ENCODE data around the gene IGSF9B.

Gene IGSF9B

DNA sequence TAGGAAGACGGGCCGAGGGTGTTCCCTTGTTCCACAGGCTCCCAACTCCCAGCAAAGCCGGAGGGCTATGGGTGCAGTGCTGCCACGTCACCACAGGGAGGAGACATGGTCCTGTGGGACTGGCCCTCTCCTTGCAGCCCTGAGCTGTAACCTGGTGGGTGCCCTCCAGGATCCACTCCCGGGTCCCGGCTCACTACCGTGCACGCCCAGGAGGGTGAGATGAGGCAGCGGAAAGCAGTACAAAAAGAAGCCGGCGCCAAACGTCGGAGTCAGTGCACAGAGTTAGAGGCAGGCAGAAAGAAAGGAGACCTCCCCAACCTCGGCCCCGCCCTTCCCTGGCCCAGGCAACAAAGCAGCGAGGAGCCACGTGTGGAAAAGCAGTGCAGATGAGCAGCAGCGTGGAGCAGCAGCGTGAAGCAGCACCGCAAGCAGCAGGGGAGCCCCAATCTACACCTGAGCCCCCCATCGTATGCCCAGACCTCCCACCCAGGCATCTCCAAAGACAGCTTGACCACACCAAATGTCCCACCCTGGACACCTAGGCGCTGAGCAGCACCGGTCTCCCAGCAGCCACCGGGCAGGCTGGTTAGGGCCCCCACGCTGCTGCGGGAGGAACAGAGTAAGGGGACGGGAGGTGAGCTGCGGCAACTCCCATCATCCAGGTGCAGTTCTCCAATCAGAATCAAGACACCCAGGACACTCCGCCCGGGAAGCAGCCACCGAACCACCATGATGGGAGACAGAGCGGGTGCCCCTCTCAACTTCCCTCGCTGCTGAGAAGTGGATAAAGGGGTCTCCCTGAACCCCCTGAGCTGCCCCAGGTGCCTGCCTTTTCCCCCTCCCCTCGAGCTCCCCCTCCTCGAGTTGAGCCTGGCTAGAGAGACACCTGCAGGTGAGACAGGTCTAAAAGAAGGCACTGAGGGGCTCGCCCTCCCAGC, 28.8 kb downstream of the IGSF9B start:
- H3K4me1 ChIP-seq (ENCODE audit: control insufficient read depth, insufficient read depth, low read length, unreplicated experiment) = no peaks in the 10 kb centered on the region
- H3K36me3 ChIP-seq (ENCODE audit: insufficient read depth, low read length) = no peaks in the 10 kb centered on the region
- H3K27ac ChIP-seq (ENCODE audit: low read depth, low read length) = no peak overlapping the region
- no peaks in the 10 kb centered on the region for H3K79me2 ChIP-seq (ENCODE audit: control insufficient read depth, insufficient read depth, low read length, unreplicated experiment)
- H2AFZ ChIP-seq (ENCODE audit: low read length, unreplicated experiment) = peak overlapping the region; percentile 14
- no peaks in the 10 kb centered on the region for H3K27me3 ChIP-seq (ENCODE audit: insufficient read depth, low read length)
- H3K4me3 ChIP-seq (ENCODE audit: low read depth, low read length) = no peak overlapping the region

DNA sequence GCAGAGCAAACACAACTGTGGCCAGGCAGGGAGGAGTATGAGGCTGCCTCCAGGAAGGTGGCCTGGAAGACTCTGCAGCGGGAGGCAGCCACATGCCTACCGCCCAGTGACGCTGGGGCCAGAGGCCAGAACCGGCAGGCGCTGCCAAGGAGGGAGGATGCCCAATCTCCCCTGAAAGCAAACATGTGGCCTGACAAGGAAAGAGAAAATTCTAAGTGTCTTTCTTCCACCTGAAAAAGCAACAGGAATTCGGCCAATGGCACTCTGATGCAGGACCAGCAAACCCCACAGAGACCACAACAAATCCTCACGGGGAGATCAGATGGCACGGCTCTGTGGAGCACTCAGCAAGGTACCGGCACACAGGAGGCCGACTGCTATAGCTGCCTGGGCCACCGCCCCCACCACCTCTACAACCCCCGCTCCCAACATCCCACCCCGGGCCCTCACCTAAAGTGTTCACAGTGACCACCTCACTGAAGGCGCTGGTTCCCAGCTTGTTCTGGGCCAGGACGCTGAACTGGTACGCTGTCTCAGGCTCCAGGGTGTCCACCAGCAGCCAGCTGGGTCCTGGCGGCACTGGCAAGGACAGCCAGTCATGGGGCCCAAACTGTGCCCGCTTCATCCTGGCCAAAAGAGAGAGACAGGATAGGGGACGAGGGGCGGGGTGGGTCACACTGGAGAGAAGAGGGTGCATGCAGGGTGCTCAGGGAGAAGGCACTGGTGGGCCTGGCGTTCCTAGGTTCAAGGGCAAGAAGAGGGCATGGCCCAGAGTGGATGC, 30.1 kb downstream of the IGSF9B start:
- H3K4me3 ChIP-seq (ENCODE audit: low read depth, low read length) = no peak overlapping the region
- H3K27me3 ChIP-seq (ENCODE audit: insufficient read depth, low read length) = no peaks in the 10 kb centered on the region
- no peaks in the 10 kb centered on the region for H3K4me1 ChIP-seq (ENCODE audit: control insufficient read depth, insufficient read depth, low read length, unreplicated experiment)
- H2AFZ ChIP-seq (ENCODE audit: low read length, unreplicated experiment) = no peak overlapping the region
- H3K27ac ChIP-seq (ENCODE audit: low read depth, low read length) = no peak overlapping the region
- H3K36me3 ChIP-seq (ENCODE audit: insufficient read depth, low read length) = no peaks in the 10 kb centered on the region
- H3K79me2 ChIP-seq (ENCODE audit: control insufficient read depth, insufficient read depth, low read length, unreplicated experiment) = no peaks in the 10 kb centered on the region

DNA sequence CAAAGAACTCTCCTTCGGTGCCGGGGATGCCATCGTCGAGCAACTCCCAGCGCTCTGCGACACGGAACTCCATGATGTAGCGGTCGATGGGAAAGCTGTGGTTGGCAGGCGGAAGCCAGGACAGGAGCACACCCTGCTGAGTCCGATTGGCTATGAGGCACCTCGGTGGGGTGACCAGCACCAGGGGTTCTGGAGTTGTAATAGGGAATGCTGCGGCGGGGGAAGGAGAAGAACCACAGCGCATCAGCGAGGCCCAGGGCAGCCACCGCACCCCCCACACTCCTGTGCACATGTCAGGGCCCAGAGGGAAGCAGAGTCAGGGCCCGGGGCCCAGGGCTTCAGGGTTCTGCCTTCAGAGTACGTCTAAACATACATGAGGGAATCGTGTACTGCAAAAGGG, 31.0 kb downstream of the IGSF9B start:
- no peak overlapping the region for H3K4me3 ChIP-seq (ENCODE audit: low read depth, low read length)
- H3K27ac ChIP-seq (ENCODE audit: low read depth, low read length) = no peak overlapping the region
- H2AFZ ChIP-seq (ENCODE audit: low read length, unreplicated experiment) = no peak overlapping the region
- H3K27me3 ChIP-seq (ENCODE audit: insufficient read depth, low read length) = no peaks in the 10 kb centered on the region
- no peaks in the 10 kb centered on the region for H3K79me2 ChIP-seq (ENCODE audit: control insufficient read depth, insufficient read depth, low read length, unreplicated experiment)
- H3K4me1 ChIP-seq (ENCODE audit: control insufficient read depth, insufficient read depth, low read length, unreplicated experiment) = no peaks in the 10 kb centered on the region
- H3K36me3 ChIP-seq (ENCODE audit: insufficient read depth, low read length) = no peaks in the 10 kb centered on the region

DNA sequence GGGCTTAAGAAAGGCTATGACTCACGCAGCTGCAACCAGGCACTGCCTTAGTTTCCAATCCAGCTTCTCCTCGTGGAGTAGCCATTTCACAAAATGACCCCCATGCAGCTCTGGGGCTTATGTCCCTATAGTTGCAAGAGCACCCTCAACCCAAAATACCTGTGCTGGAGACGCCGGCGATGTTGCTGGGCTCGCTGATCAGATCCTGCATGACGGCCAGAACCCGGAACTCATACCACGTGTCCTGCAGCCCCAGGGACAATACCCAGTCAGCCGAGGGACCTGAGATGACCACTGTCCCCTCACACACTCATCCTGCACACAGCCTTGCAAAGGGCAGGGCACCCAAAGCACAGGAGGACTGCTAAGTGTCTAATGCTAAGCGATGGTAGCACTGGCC, 32.1 kb downstream of the IGSF9B start:
- Histone ChIP-seq H3K27me3 (ENCODE audit: insufficient read depth, low read length) (no peaks in the 10 kb centered on the region), H3K79me2 (ENCODE audit: control insufficient read depth, insufficient read depth, low read length, unreplicated experiment) (no peaks in the 10 kb centered on the region), H3K4me3 (ENCODE audit: low read depth, low read length) (no peak overlapping the region), H3K4me1 (ENCODE audit: control insufficient read depth, insufficient read depth, low read length, unreplicated experiment) (no peaks in the 10 kb centered on the region), H3K36me3 (ENCODE audit: insufficient read depth, low read length) (no peaks in the 10 kb centered on the region), H2AFZ (ENCODE audit: low read length, unreplicated experiment) (no peak overlapping the region), H3K27ac (ENCODE audit: low read depth, low read length) (no peak overlapping the region)

DNA sequence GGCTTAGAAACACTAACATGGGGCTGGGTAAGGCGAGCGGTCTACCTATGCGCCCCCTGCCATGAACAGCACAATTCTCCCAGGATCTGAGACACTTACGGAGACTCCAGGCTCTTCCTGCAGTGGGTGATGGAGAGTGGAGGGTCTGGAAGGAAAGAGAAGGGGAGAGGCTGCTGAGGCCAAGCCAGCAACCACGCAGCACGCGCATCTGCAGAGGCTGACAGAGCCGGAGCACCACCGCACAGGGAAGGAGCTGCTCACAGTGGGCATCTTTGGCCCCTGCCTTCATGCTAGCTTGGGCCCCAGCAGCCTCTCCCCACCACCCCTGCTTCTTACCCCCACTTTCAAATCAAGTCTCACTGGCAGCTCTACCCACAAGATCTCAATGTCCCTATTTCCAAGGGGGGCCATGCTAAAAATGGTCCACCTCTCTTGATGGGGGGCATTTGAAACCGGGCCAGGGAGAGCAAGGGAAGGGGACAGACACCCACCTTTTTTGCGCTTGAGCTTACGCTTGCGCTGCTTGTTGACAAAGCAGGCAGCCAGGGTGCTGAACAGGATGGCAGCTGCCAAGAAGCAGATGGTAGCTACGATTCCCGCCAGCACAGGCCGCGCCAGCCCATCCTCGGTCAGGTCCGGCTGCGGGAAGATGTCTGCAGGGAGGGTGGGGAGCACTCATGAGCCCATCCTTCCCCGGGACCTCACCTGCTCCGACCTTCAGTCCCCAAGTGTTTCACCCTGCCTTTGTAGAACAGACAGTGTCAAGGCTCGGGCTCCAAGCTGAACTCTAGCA, 34.5 kb downstream of the IGSF9B start:
- Histone ChIP-seq H3K4me1 (ENCODE audit: control insufficient read depth, insufficient read depth, low read length, unreplicated experiment) (no peaks in the 10 kb centered on the region), H3K36me3 (ENCODE audit: insufficient read depth, low read length) (no peaks in the 10 kb centered on the region), H2AFZ (ENCODE audit: low read length, unreplicated experiment) (no peak overlapping the region), H3K4me3 (ENCODE audit: low read depth, low read length) (no peak overlapping the region), H3K79me2 (ENCODE audit: control insufficient read depth, insufficient read depth, low read length, unreplicated experiment) (no peaks in the 10 kb centered on the region), H3K27ac (ENCODE audit: low read depth, low read length) (no peak overlapping the region), H3K27me3 (ENCODE audit: insufficient read depth, low read length) (no peaks in the 10 kb centered on the region)

DNA sequence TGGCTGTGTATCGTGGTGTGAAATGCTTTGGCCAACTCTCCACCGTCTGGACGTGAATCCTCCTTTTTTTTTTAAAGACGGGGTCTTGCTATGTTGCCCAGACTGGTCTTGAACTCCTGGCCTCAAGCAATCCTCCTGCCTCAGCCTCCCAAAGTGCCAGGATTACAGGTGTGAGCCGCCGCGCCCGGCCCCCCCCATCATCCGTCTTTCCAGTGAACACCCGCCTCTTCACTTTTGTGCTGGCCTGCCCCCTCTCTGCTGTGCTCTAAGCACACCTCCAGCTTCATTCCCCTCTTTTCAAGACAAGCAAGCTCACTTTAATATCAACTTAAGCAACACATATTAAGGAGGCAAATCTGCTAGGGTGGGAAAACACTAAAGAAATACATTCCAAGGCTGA, 35.3 kb downstream of the IGSF9B start:
- no peak overlapping the region for H2AFZ ChIP-seq (ENCODE audit: low read length, unreplicated experiment)
- H3K27ac ChIP-seq (ENCODE audit: low read depth, low read length) = no peak overlapping the region
- H3K4me1 ChIP-seq (ENCODE audit: control insufficient read depth, insufficient read depth, low read length, unreplicated experiment) = no peaks in the 10 kb centered on the region
- no peaks in the 10 kb centered on the region for H3K36me3 ChIP-seq (ENCODE audit: insufficient read depth, low read length)
- no peak overlapping the region for H3K4me3 ChIP-seq (ENCODE audit: low read depth, low read length)
- H3K27me3 ChIP-seq (ENCODE audit: insufficient read depth, low read length) = no peaks in the 10 kb centered on the region
- H3K79me2 ChIP-seq (ENCODE audit: control insufficient read depth, insufficient read depth, low read length, unreplicated experiment) = no peaks in the 10 kb centered on the region

DNA sequence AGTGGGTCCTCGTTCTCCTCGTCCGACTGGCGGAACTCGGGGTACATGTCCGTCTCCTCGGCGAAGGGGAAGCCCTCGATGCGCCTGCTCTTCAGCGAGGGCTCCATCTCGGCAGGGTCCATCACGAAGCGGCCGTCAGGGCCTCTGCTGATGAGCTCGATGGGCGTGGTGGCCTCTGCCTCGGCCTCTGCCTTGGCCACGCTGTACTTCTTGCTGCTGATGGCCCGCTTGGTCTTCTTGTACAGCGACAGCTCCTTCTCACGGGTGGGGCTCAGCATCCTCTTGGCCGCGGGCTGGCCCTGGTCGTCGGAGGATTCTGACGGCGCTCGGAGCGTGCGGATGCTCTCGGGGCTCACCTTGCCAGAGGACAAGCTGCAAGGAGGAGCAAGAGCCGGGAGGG, 35.7 kb downstream of the IGSF9B start:
- Histone ChIP-seq H2AFZ (ENCODE audit: low read length, unreplicated experiment) (no peak overlapping the region), H3K4me1 (ENCODE audit: control insufficient read depth, insufficient read depth, low read length, unreplicated experiment) (no peaks in the 10 kb centered on the region), H3K27me3 (ENCODE audit: insufficient read depth, low read length) (no peaks in the 10 kb centered on the region), H3K79me2 (ENCODE audit: control insufficient read depth, insufficient read depth, low read length, unreplicated experiment) (no peaks in the 10 kb centered on the region), H3K4me3 (ENCODE audit: low read depth, low read length) (no peak overlapping the region), H3K27ac (ENCODE audit: low read depth, low read length) (no peak overlapping the region), H3K36me3 (ENCODE audit: insufficient read depth, low read length) (no peaks in the 10 kb centered on the region)

DNA sequence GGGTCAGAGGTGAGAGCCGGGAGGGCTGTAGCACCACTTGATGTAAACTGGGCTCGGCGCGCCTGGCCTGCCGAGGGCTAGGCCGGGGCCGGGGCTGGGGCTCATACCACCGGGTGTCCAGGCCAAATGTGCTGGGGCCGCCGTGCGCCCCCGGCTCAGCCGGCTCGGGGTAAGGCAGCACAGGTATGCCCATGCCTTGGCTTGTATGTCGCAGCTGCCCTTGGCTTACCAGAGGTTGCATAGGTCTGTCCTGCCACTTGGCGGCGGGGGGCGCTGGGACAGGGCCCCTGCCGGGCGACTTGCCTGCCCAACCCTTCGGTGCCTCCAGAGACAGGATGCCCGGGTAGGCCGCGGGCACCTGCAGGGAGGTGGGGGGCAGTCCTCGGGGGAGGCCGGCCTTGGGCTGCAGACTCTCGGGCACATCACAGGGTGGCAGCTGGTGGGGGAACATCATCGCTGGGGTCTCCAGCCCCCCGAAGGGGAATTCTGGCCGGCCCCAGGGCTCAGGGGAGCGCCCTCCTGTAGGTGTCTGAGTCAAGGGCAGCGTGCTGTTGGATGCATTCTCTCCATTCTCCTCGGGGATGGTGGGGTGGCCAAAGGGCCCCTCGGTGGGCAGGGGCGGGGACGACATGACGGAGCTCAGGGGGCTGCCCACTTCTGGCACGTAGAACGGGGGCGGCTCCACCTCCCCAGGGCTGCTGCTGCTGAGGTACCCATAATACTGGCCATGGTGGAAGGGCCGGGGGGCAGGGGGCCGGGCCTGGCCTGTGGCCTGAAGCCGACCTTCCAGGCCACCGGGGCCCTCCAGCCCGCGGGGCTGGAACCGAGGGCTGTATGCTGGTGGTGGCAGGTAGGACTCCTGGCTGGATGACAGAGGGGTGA, 36.4 kb downstream of the IGSF9B start:
- no peak overlapping the region for H2AFZ ChIP-seq (ENCODE audit: low read length, unreplicated experiment)
- H3K27ac ChIP-seq (ENCODE audit: low read depth, low read length) = no peak overlapping the region
- H3K79me2 ChIP-seq (ENCODE audit: control insufficient read depth, insufficient read depth, low read length, unreplicated experiment) = no peaks in the 10 kb centered on the region
- H3K36me3 ChIP-seq (ENCODE audit: insufficient read depth, low read length) = no peaks in the 10 kb centered on the region
- no peak overlapping the region for H3K4me3 ChIP-seq (ENCODE audit: low read depth, low read length)
- no peaks in the 10 kb centered on the region for H3K27me3 ChIP-seq (ENCODE audit: insufficient read depth, low read length)
- no peaks in the 10 kb centered on the region for H3K4me1 ChIP-seq (ENCODE audit: control insufficient read depth, insufficient read depth, low read length, unreplicated experiment)

DNA sequence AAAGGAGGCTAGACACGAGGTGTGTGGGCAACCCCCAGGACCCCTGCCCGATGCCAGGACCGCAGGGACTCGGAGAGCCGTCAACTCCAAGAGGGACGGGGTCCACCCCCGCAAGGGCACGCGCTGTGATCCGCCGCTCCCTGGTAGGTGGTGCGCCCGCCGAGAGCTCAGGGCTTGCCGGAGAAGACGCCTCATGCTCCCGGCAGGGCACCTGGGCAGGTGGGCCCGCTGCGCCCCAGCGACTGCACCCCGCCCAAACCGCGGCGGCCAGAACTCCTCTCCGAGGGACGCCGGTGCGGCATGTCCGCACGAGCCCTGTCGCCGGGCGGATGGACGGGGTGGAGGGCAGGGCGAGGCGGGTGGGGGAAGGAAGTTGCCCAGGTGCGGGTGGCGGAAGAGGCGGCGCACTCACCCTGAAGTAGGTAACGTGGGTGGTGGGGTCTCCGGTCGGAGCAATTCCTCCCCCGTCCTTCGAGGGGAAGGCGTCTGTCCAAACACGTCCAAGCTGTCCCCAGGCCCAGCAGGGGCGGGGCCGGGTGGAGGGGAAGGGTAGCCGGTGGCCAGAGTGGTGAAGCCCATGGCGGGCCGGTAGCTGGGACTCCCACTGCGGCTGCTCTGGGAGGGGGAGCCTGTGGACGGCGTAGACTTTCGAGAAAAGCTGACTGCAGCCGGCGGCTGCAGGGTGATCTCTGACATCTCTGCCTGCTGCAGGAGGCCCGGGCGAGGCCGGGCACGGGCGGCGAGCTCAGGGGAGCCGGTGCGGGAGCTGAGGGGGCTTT, 37.2 kb downstream of the IGSF9B start:
- Histone ChIP-seq H3K4me3 (ENCODE audit: low read depth, low read length) (no peak overlapping the region), H2AFZ (ENCODE audit: low read length, unreplicated experiment) (no peak overlapping the region), H3K36me3 (ENCODE audit: insufficient read depth, low read length) (no peaks in the 10 kb centered on the region)

More for the DNA sequence above, 37.2 kb downstream of the IGSF9B start:
- H3K4me1 ChIP-seq (ENCODE audit: control insufficient read depth, insufficient read depth, low read length, unreplicated experiment) = no peaks in the 10 kb centered on the region
- H3K27ac ChIP-seq (ENCODE audit: low read depth, low read length) = no peak overlapping the region
- H3K79me2 ChIP-seq (ENCODE audit: control insufficient read depth, insufficient read depth, low read length, unreplicated experiment) = no peaks in the 10 kb centered on the region
- no peaks in the 10 kb centered on the region for H3K27me3 ChIP-seq (ENCODE audit: insufficient read depth, low read length)
